Hepatocyte (in vitro differentiated cells): Measurements from ENCODE around the gene OPRL1.

Experiments used
- EZH2 ChIP-seq: fragments of 200-600 bp; sonication (generic); IDR thresholded peaks from 2 replicates; pipeline ENCODE4 v1.6.1; 2016; ENCODE audit warnings: antibody characterized with exemption, mild to moderate bottlenecking, borderline replicate concordance
- EZH2phosphoT487 ChIP-seq: fragments of 200-600 bp; sonication (generic); IDR thresholded peaks from one replicate; pipeline ENCODE4 v1.6.1; 2018; ENCODE audit warnings: antibody characterized with exemption, mild to moderate bottlenecking, low read depth, moderate library complexity; ENCODE audit not compliant: unreplicated experiment, severe bottlenecking
- TF ChIP-seq, protein P1 (sequence below): fragments of 200-600 bp; sonication (generic); IDR thresholded peaks from 2 replicates; pipeline ENCODE4 v1.5.1; 2016; ENCODE audit warnings: antibody characterized with exemption, mild to moderate bottlenecking; ENCODE audit not compliant: poor library complexity

DNA sequence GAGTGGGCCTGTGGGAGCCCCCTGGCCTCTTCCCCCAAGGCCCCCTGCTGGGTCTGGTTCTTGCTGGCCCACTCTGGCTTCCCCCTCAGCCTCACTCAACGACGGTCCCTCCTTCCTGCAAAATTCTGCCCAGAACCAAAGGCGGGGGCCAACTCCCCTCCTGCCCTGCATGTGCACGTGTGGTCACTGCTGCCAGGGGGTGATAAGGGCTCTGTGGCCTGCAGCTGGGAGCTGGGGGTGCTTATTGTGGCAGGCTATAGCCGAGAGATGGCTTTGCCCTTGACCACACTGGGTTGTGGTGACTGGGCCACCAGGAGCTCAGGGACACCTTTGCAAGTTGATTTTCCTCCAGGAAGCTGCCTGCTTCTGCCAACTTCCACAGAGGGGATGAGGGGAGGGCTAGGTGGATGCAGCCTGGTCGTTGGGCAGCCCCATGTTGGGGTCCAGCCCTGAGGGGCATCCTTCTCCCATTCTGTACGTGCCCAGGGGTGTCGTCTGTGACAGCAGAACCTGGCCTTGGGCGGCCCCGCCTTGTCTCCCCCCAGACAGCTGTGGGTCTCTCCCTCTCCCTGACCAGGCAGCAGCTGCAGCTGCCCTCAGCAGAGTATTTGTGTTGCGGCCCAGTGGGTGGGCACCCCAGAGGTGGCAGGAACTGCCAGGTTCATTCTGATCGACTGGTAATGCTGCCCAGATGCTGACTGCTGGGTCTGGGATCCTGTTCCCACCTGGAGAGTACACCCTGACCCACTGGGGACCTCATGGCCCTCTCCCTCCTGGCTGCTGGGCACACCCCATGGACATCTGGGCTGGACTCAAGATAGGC lies 11.3 kb upstream of the OPRL1 start:
- TF ChIP-seq, protein P1, sequence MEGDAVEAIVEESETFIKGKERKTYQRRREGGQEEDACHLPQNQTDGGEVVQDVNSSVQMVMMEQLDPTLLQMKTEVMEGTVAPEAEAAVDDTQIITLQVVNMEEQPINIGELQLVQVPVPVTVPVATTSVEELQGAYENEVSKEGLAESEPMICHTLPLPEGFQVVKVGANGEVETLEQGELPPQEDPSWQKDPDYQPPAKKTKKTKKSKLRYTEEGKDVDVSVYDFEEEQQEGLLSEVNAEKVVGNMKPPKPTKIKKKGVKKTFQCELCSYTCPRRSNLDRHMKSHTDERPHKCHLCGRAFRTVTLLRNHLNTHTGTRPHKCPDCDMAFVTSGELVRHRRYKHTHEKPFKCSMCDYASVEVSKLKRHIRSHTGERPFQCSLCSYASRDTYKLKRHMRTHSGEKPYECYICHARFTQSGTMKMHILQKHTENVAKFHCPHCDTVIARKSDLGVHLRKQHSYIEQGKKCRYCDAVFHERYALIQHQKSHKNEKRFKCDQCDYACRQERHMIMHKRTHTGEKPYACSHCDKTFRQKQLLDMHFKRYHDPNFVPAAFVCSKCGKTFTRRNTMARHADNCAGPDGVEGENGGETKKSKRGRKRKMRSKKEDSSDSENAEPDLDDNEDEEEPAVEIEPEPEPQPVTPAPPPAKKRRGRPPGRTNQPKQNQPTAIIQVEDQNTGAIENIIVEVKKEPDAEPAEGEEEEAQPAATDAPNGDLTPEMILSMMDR, result no peak
- TF ChIP-seq EZH2 (no peak), EZH2phosphoT487 (no peak)
